ENCODE measurements around the gene SUPT4H1. TPM values are rescaled to one million over a fixed set of nuclear protein-coding genes. Genes with fewer than 3 reads are reported as not detected.

Gene SUPT4H1
- total RNA-seq: 26.6 and 39.6 TPM in 2 replicates

DNA sequence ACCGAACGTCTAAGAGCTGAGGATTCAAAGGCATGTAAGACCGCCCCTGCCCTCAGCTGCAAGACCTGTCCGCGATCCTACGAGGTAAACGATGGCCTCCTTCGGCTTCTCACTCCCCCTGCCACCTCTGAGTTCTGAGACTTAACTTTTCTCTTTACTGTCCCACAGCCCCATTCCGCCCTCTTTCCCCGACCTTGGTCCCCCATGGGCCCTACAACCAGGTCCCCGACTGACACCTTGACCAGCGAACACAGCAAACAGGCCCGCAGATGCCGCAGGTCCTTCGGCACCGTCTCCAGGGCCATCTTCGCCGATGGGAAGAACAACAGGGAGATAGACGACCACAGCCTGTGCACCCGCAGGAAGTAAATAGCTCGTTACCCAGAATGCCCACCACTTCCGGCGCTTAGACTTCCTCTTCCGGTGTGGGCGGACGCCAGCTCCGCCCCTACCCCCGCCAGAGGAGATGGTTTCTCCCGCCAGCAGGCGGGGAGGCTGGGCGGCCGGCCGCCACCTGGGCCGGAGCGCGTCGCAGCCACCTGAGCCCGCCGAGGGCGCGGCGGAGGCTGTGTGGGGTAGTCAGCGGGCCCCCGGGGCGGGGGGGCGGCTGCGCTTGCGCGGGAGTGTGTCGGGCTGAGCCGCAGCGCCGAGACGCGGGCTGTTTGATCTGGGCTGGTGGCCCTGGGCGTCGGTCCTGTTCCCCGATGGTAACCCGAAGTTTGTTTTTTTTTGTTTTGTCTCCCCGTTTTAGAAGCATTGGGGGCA, at the start of gene SUPT4H1:
Gene SUPT4H1 (minus strand): TSS at position 371 of the 765 bp plus-strand sequence. CDS start 66 bp downstream, at position 305.

DNA sequence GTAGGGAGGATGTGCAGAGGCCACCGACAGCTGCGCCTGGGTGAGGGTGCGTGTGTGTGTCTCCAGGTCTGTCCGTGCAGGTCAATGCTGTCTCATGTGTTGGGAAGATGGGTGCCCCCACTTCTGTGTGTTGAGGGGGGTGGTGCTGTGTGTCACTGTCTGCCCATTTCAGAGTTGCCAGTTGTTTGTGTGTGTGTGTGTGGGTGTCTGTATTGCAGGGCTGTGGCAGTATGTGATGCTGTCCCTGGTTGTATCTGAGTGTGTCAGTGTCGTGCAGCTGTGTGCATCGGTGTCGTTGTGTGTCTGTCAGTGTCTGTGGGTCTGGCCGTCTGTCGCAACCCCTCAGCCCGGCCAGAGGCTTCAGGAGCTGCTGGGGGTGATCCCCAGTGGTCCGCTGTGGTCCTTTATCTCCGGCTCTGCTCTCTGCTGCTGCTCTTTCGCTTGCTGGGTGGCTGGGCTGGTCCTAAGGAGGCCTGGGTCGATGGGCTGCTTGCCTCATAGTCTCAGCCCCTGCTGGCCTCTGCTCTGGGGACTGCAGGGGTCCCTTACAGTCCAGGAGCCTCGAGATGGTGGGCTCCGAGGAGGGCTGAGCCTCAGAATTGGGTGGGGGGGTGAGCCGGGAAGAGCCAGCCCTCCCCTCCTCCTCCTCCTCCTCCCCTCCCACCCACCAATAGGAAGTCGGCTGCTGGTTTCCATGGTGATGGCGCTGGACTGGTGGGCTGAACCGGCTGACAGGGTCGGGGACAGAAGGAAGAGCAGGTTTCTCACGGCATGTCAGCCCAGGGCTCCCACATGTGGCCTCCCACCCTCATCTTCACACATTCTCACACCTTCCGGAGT, 23.6 kb downstream of the SUPT4H1 start, which contains the start of gene TSPOAP1:
Gene TSPOAP1 (minus strand): TSS at position 601 of the 840 bp plus-strand sequence. CDS start 875 bp downstream, outside the sequence.

Other genes with a start within 250 kb of the SUPT4H1 start
- gene OR4D1, start 203.8 kb downstream of the SUPT4H1 start, total RNA-seq: not detected in 2 replicates
- not detected in 2 replicates for gene OR4D2, start 185.2 kb downstream of the SUPT4H1 start, total RNA-seq
- not detected in 2 replicates for gene EPX, start 159.5 kb downstream of the SUPT4H1 start, total RNA-seq
- gene MKS1, start 132.9 kb downstream of the SUPT4H1 start, total RNA-seq: 6.2 and 11.3 TPM in 2 replicates
- not detected in 2 replicates for gene LPO, start 113.6 kb downstream of the SUPT4H1 start, total RNA-seq
- not detected in 2 replicates for gene MPO, start 71.3 kb downstream of the SUPT4H1 start, total RNA-seq
- under 0.01 and 0.43 TPM in 2 replicates for gene TSPOAP1, start 23.4 kb downstream of the SUPT4H1 start, total RNA-seq
- not detected in 2 replicates for gene RNF43, start 65.3 kb upstream of the SUPT4H1 start, total RNA-seq
- gene HSF5, start 136.2 kb upstream of the SUPT4H1 start, total RNA-seq: under 0.01 TPM in 1 of 2 replicates, not detected in the other
- gene MTMR4, start 162.4 kb upstream of the SUPT4H1 start, total RNA-seq: 25.8 and 27.3 TPM in 2 replicates